IMR-90 (cell line): ENCODE data around the gene ADGRL1. TPM values are rescaled to one million over a fixed set of nuclear protein-coding genes. Genes with fewer than 3 reads are reported as not detected.
"Not testable (repeated sequence)": the region's sequence is repeated elsewhere in the genome, so short reads cannot be mapped to it uniquely, and the experiment has no call there.

Source experiments
- ATAC-seq: fragments of 200-7000 bp; cut with Tn5 transposase; 2 replicates; pipeline ENCODE4 v1.9.1; 2020; ENCODE audit warnings: low read depth, mild to moderate bottlenecking, moderate library complexity
- BruUV-seq: library from RNA; stranded (reverse); fragments of 400-500 nt; replicated peaks from 2 replicates; lab custom pipeline; 2021; lab: Mats Ljungman, UMichigan
- CTCF ChIA-PET: fragments of 300-600 bp; formaldehyde crosslinking; extraction: SDS; loops from one replicate; lab custom pipeline; 2021; ENCODE audit warnings: antibody characterized with exemption; lab: Yijun Ruan, JAX
- POLR2A ChIA-PET: fragments of 300-600 bp; sonication (Branson Sonifier 250); formaldehyde crosslinking; loops from one replicate; lab custom pipeline; 2022; ENCODE audit warnings: antibody characterized with exemption; ENCODE audit not compliant: unreplicated experiment; lab: Charles Lee
- DNase-seq: peaks from one replicate; pipeline ENCODE4 v3.0.0; 2013
- H2AFZ ChIP-seq: replicated peaks from 2 replicates; pipeline ENCODE3; 2013; ENCODE audit warnings: low read length, mild to moderate bottlenecking; ENCODE audit not compliant: poor library complexity
- H2AK5ac ChIP-seq: 2 replicates; pipeline ENCODE4 v1.6.1; 2013; ENCODE audit warnings: low read depth, low read length, inconsistent platforms
- H2AK9ac ChIP-seq: replicated peaks from 2 replicates; pipeline ENCODE3; 2013; ENCODE audit warnings: mild to moderate bottlenecking, low read depth, low read length, moderate library complexity; ENCODE audit not compliant: poor library complexity
- H2BK120ac ChIP-seq: 2 replicates; pipeline ENCODE4 v1.6.1; 2013; ENCODE audit warnings: low read depth, low read length, inconsistent platforms
- H2BK15ac ChIP-seq: 3 replicates; pipeline ENCODE4 v1.6.1; 2013; ENCODE audit warnings: low read depth, low read length, inconsistent platforms
- H2BK20ac ChIP-seq: 2 replicates; pipeline ENCODE4 v1.6.1; 2013; ENCODE audit warnings: low read depth, mild to moderate bottlenecking, inconsistent platforms, low read length, moderate library complexity
- H2BK5ac ChIP-seq: 2 replicates; pipeline ENCODE4 v1.6.1; 2013; ENCODE audit warnings: mild to moderate bottlenecking, low read depth, low read length, inconsistent platforms; ENCODE audit not compliant: poor library complexity, severe bottlenecking
- H3K14ac ChIP-seq: replicated peaks from 2 replicates; pipeline ENCODE4 v1.6.1; 2013; ENCODE audit warnings: low read depth, low read length, inconsistent platforms
- H3K18ac ChIP-seq: 2 replicates; pipeline ENCODE4 v1.6.1; 2013; ENCODE audit warnings: low read depth, low read length, control low read depth
- H3K23ac ChIP-seq: 2 replicates; pipeline ENCODE4 v1.6.1; 2013; ENCODE audit warnings: low read depth, low read length, inconsistent platforms
- H3K27ac ChIP-seq: 2 replicates; pipeline ENCODE4 v1.5.1; 2013; ENCODE audit warnings: mild to moderate bottlenecking, control low read depth, low read length; ENCODE audit not compliant: insufficient read depth
- H3K27me3 ChIP-seq: 2 replicates; pipeline ENCODE4 v1.6.1; 2013; ENCODE audit warnings: low read length; ENCODE audit not compliant: control insufficient read depth, insufficient read depth
- H3K36me3 ChIP-seq: 2 replicates; pipeline ENCODE4 v1.6.1; 2013; ENCODE audit warnings: low read length, mixed read lengths; ENCODE audit not compliant: control insufficient read depth, insufficient read depth
- H3K4ac ChIP-seq: 2 replicates; pipeline ENCODE4 v1.6.1; 2013; ENCODE audit warnings: low read depth, low read length, inconsistent platforms
- H3K4me1 ChIP-seq: 2 replicates; pipeline ENCODE4 v1.6.1; 2013; ENCODE audit warnings: low read length, mixed read lengths; ENCODE audit not compliant: control insufficient read depth, insufficient read depth
- H3K4me2 ChIP-seq: 2 replicates; pipeline ENCODE4 v1.6.1; 2013; ENCODE audit warnings: low read depth, mild to moderate bottlenecking, control low read depth, low read length, moderate library complexity
- H3K4me3 ChIP-seq: 2 replicates; pipeline ENCODE4 v1.5.1; 2013; ENCODE audit warnings: low read depth, mild to moderate bottlenecking, control low read depth, low read length, moderate library complexity; ENCODE audit not compliant: insufficient read depth
- H3K56ac ChIP-seq: 2 replicates; pipeline ENCODE4 v1.6.1; 2013; ENCODE audit warnings: low read length, inconsistent platforms; ENCODE audit not compliant: insufficient read depth; ENCODE audit errors: extremely low read depth
- H3K79me1 ChIP-seq, 2 experiments: 2 replicates each; pipeline ENCODE4 v1.6.1; 2013; ENCODE audit warnings: low read length in 2 of 2, inconsistent platforms in 1 of 2, low read depth in 1 of 2
- H3K9ac ChIP-seq: 2 replicates; pipeline ENCODE4 v1.6.1; 2013; ENCODE audit warnings: low read depth, low read length, control low read depth
- H3K9me1 ChIP-seq: 2 replicates; pipeline ENCODE4 v1.6.1; 2013; ENCODE audit warnings: low read length, inconsistent platforms; ENCODE audit not compliant: insufficient read depth
- H3K9me3 ChIP-seq: 2 replicates; pipeline ENCODE4 v1.6.1; 2013; ENCODE audit warnings: low read length; ENCODE audit not compliant: control insufficient read depth, insufficient read depth
- H4K20me1 ChIP-seq: 2 replicates; pipeline ENCODE4 v1.6.1; 2013; ENCODE audit warnings: low read length, inconsistent platforms; ENCODE audit not compliant: insufficient read depth
- H4K5ac ChIP-seq: 2 replicates; pipeline ENCODE4 v1.6.1; 2013; ENCODE audit warnings: mild to moderate bottlenecking, low read depth, low read length, control low read depth
- H4K8ac ChIP-seq, 2 experiments: 2 replicates each; pipeline ENCODE4 v1.6.1; 2013; ENCODE audit warnings: low read depth in 2 of 2, low read length in 2 of 2, control low read depth in 1 of 2, inconsistent platforms in 1 of 2
- H4K91ac ChIP-seq: 2 replicates; pipeline ENCODE4 v1.6.1; 2013; ENCODE audit warnings: low read depth, low read length, inconsistent platforms; ENCODE audit not compliant: insufficient read depth
- WGBS, 2 experiments: methylation state at CpG; one replicate each; pipeline versions ENCODE4 v1.1.5 to v1.1.7; 2013; ENCODE audit warnings: missing lambda C conversion rate in 2 of 2; ENCODE audit not compliant: insufficient read length in 1 of 2; ENCODE audit errors: extremely low coverage in 2 of 2; 5-methylcytosine and 5-hydroxymethylcytosine counted together
- dilution Hi-C: fragments of 300-500 bp; cut with HindIII; formaldehyde crosslinking; loops from one replicate; pipeline ENCODE4 v1.14.3; 2018; ENCODE audit warnings: low sequenced_read_pairs; ENCODE audit not compliant: unreplicated experiment
- in situ Hi-C: fragments of 300-500 bp; cut with MboI; formaldehyde crosslinking; loops from 3 replicates; pipeline ENCODE4 v1.14.3; 2019; ENCODE audit warnings: low sequenced_read_pairs, inconsistent platforms, mixed read lengths
- intact Hi-C: fragments of 100-400 bp; cut with micrococcal nuclease; formaldehyde crosslinking; loops from 2 replicates; pipeline ENCODE4 v1.10.0; 2022
- polyA plus RNA-seq, 3 experiments: library from polyadenylated mRNA; depleted of rRNA; stranded (reverse); fragments of >200 nt; gene quantifications; 2 replicates each; pipeline ENCODE4 v1.2.3, GENCODE V29; 2012; ENCODE audit warnings: low replicate concordance in 1 of 3
- total RNA-seq: library from RNA; depleted of rRNA; stranded (reverse); fragments of >200 nt; gene quantifications from 2 replicates; pipeline ENCODE4 v1.2.3, GENCODE V29; 2012

The ADGRL1 gene
- total and polyA plus RNA-seq, 2 of the 4 experiments (the other 2 are of a cell fraction): 0.72 to 2.2 TPM

- intact Hi-C loops, H3K14ac ChIP-seq, ATAC-seq: not testable (repeated sequence)
Observed at GRCh38 chr19:14217886-14218285, 11.9 kb upstream of the ADGRL1 start.

More at GRCh38 chr19:14217886-14218285, 11.9 kb upstream of the ADGRL1 start:
- H2BK15ac ChIP-seq, H3K56ac ChIP-seq, H3K18ac ChIP-seq, H3K23ac ChIP-seq, H4K8ac ChIP-seq, H3K9me1 ChIP-seq, H3K4me3 ChIP-seq, dilution Hi-C loops, H3K4ac ChIP-seq, H3K79me1 ChIP-seq, H2BK120ac ChIP-seq, H3K4me1 ChIP-seq, H4K20me1 ChIP-seq, CTCF ChIA-PET, H3K27ac ChIP-seq, H3K36me3 ChIP-seq, H2AFZ ChIP-seq, POLR2A ChIA-PET, H2AK5ac ChIP-seq, H2BK20ac ChIP-seq, H4K5ac ChIP-seq, H4K91ac ChIP-seq, H2BK5ac ChIP-seq, BruUV-seq, H3K9ac ChIP-seq, in situ Hi-C loops, H3K27me3 ChIP-seq, H3K9me3 ChIP-seq, DNase-seq, H2AK9ac ChIP-seq, H3K4me2 ChIP-seq: not testable (repeated sequence)
- WGBS, 2 experiments: 100% methylated on average over 1 of the region's 4 CpGs; no CpG with 5 or more reads in 1 of the 2 experiments
